B cell (primary cell): ENCODE results near the gene KCTD17. TPM values are rescaled to one million over a fixed set of nuclear protein-coding genes. Genes with fewer than 3 reads are reported as not detected.
A peak's percentile ranks its signal among the peaks of the same experiment; 100 is the strongest.

ENCODE experiments used
- ATAC-seq: fragments of 200-7000 bp; cut with Tn5 transposase; one replicate; pipeline ENCODE4 v1.10.0; 2021; ENCODE audit warnings: low read depth, mild to moderate bottlenecking, moderate number of reproducible peaks, moderate library complexity
- CTCF ChIA-PET: fragments of 350-600 bp; sonication (Branson Sonifier 250); formaldehyde crosslinking; loops from one replicate; lab custom pipeline; 2021; ENCODE audit warnings: antibody characterized with exemption, inconsistent platforms; lab: Charles Lee
- POLR2A ChIA-PET: fragments of 350-600 bp; sonication (Branson Sonifier 250); formaldehyde crosslinking; loops from one replicate; lab custom pipeline; 2021; ENCODE audit warnings: antibody characterized with exemption; lab: Charles Lee
- DNase-seq: peaks from one replicate; pipeline ENCODE4 v3.0.0; 2013
- H2AFZ ChIP-seq: 2 replicates; pipeline ENCODE4 v1.6.1; 2012; ENCODE audit warnings: mild to moderate bottlenecking, low read depth, low read length; ENCODE audit not compliant: insufficient read depth, poor library complexity, severe bottlenecking
- H3K27ac ChIP-seq, 2 donors: 1 replicate in 1 of 2; 2 replicates in 1 of 2; pipeline ENCODE4 v1.5.1; 2012 to 2013; ENCODE audit warnings: low read length in 2 of 2, mild to moderate bottlenecking in 2 of 2, moderate library complexity in 1 of 2
- H3K27me3 ChIP-seq, 4 experiments: fragments of 200-600 bp in 1 of 4; sonication (generic) in 1 of 4; replicated peaks in 1 of 4; 1 replicate in 2 of 4; 2 replicates in 2 of 4; pipeline versions ENCODE4 v1.6.1 to v1.7.0; 2013 to 2016; ENCODE audit warnings: low read length in 3 of 4, mild to moderate bottlenecking in 2 of 4, mixed read lengths in 1 of 4, moderate library complexity in 1 of 4; ENCODE audit not compliant: insufficient read depth in 4 of 4, control insufficient read depth in 3 of 4; ENCODE audit errors: control extremely low read depth in 1 of 4
- H3K36me3 ChIP-seq, 2 experiments: replicated peaks in 1 of 2; 1 replicate in 1 of 2; 2 replicates in 1 of 2; pipeline versions ENCODE4 v1.6.1 to v1.7.1; 2013; ENCODE audit warnings: low read length in 1 of 2; ENCODE audit not compliant: insufficient read depth in 2 of 2, control insufficient read depth in 1 of 2; ENCODE audit errors: control extremely low read depth in 1 of 2, extremely low read depth in 1 of 2
- H3K4me1 ChIP-seq, 2 donors: fragments of 200-600 bp in 1 of 2; sonication (generic) in 1 of 2; 1 replicate in 1 of 2; 2 replicates in 1 of 2; pipeline versions ENCODE4 v1.5.1 to v1.6.1; 2013 to 2017; ENCODE audit warnings: low read length in 2 of 2; ENCODE audit not compliant: control insufficient read depth in 2 of 2, insufficient read depth in 2 of 2
- H3K4me2 ChIP-seq: replicated peaks from 2 replicates; pipeline ENCODE3; 2012; ENCODE audit warnings: mild to moderate bottlenecking, low read depth, low read length; ENCODE audit not compliant: poor library complexity, severe bottlenecking
- H3K4me3 ChIP-seq, 5 experiments: fragments of 200-600 bp in 1 of 5; sonication (generic) in 1 of 5; 1 replicate in 3 of 5; 2 replicates in 2 of 5; pipeline versions ENCODE4 v1.5.1 to v1.7.0; 2011 to 2016; ENCODE audit warnings: low read length in 4 of 5, mild to moderate bottlenecking in 4 of 5, low read depth in 2 of 5, control low read depth in 1 of 5, moderate library complexity in 1 of 5; ENCODE audit not compliant: insufficient read depth in 1 of 5; ENCODE audit errors: control extremely low read depth in 1 of 5, extremely low read depth in 1 of 5
- H3K79me2 ChIP-seq: fragments of 200-600 bp; sonication (generic); one replicate; pipeline ENCODE4 v1.6.0; 2016; ENCODE audit warnings: low read length; ENCODE audit not compliant: control insufficient read depth, insufficient read depth
- H3K9ac ChIP-seq: fragments of 200-600 bp; sonication (generic); 2 replicates; pipeline ENCODE4 v1.6.1; 2017; ENCODE audit warnings: mild to moderate bottlenecking, low read length, moderate library complexity
- H3K9me3 ChIP-seq, 3 donors: one replicate each; pipeline versions ENCODE4 v1.6.1 to v1.7.1; 2013; ENCODE audit warnings: low read length in 2 of 3; ENCODE audit not compliant: control insufficient read depth in 2 of 3, insufficient read depth in 1 of 3; ENCODE audit errors: control extremely low read depth in 1 of 3
- H4K20me1 ChIP-seq: 2 replicates; pipeline ENCODE4 v1.6.0; 2012; ENCODE audit warnings: mild to moderate bottlenecking, low read length; ENCODE audit not compliant: insufficient read depth, control insufficient read depth, poor library complexity, severe bottlenecking
- H3K27ac Mint-ChIP-seq: one replicate; pipeline ENCODE4 v1.8.0; 2021; ENCODE audit warnings: mixed read lengths
- H3K27me3 Mint-ChIP-seq: one replicate; pipeline ENCODE4 v1.8.0; 2021; ENCODE audit warnings: mixed read lengths
- H3K4me1 Mint-ChIP-seq: one replicate; pipeline ENCODE4 v1.8.0; 2021; ENCODE audit warnings: mixed read lengths
- H3K4me3 Mint-ChIP-seq: one replicate; pipeline ENCODE4 v1.8.0; 2021; ENCODE audit warnings: mixed read lengths
- H3K9me3 Mint-ChIP-seq: one replicate; pipeline ENCODE4 v1.8.0; 2022; ENCODE audit warnings: mixed read lengths; ENCODE audit not compliant: insufficient read depth
- EZH2 ChIP-seq: IDR thresholded peaks from 2 replicates; pipeline ENCODE4 v1.6.1; 2012; ENCODE audit warnings: borderline replicate concordance, low read depth, mild to moderate bottlenecking, moderate library complexity, low read length; ENCODE audit not compliant: insufficient read depth, poor library complexity, severe bottlenecking
- WGBS: methylation state at CpG from one replicate; pipeline ENCODE4 v1.1.5; 2013; ENCODE audit warnings: missing lambda C conversion rate; ENCODE audit not compliant: insufficient coverage; 5-methylcytosine and 5-hydroxymethylcytosine counted together
- intact Hi-C: fragments of 100-400 bp; cut with micrococcal nuclease; formaldehyde crosslinking; loops from one replicate; pipeline ENCODE4 v1.10.0; 2022
- polyA plus RNA-seq: library from polyadenylated mRNA; depleted of rRNA; stranded (reverse); fragments of >200 nt; gene quantifications from 2 replicates; pipeline ENCODE4 v1.2.3, GENCODE V29; 2012
- total RNA-seq, 2 donors: library from RNA; stranded (reverse); fragments of 120-200 nt in 1 of 2; gene quantifications; 1 replicate in 1 of 2; 2 replicates in 1 of 2; pipeline versions ENCODE4 v1.2.3 to v1.2.4, GENCODE V29; 2013 to 2022
- TF ChIP-seq, protein P1 (sequence below): fragments of 200-600 bp; IDR thresholded peaks from one replicate; pipeline ENCODE4 v1.8.0; 2022; ENCODE audit warnings: antibody characterized with exemption, mild to moderate bottlenecking

The KCTD17 gene
- total and polyA plus RNA-seq, 2 donors (not counting 1 experiment from before 2014, with no cell fraction given) = 29.0 to 41.3 TPM

DNA sequence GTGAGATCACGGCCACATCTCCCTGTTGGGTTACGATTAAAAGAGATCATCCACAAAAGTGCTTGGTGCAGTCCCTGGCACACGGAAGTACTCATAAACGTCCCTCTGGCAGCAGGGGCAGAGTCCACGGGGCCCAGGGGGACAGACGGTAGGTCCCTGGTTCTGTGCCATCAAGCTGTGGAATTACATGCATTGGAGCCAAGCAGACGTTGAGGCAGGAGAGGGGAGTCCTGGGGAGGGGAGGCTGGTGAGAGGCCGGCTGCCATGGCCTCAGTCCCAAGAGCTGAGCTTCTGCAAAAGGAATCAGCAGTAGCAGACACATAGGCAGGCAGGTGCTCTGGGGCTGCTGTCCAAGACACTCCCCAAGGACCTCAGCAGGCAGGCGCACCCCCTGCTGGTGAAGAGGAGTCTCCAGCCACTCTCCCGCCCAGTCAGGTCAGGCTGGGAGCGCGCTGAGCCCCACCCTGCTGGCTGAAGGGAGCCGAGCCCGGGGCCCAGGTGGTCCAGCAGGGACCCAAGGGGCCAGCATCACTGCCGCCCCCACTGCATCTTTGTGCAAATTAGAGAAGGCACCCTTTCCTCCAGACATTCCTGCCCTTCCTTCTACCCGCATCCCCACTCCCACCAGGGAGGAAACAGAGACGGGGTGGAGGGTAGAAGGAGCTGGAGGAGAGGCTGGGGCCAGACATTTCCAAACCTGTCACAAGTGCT, 7.6 kb upstream of the KCTD17 start:
- H3K79me2 ChIP-seq = no peaks in the 10 kb centered on the region
- no peaks in the 10 kb centered on the region for H3K36me3 ChIP-seq
- Mint-ChIP-seq H3K27me3 (peaks cover 16% of the 10 kb centered on the region), H3K9me3 (no peaks in the 10 kb centered on the region), H3K4me3 (no peak overlapping the region), H3K27ac (peak overlapping the region; percentile 67), H3K4me1 (peaks cover 15% of the 10 kb centered on the region)
- WGBS = 41% methylated on average over 16 of the region's 17 CpGs
- H2AFZ ChIP-seq = no peak overlapping the region
- H3K27me3 ChIP-seq = no peaks in the 10 kb centered on the region
- no peak overlapping the region for H3K27ac ChIP-seq
- H3K9me3 ChIP-seq = no peaks in the 10 kb centered on the region
- intact Hi-C loops = loop anchor here (1.0 to 10.0 kb wide), 3 partner anchors 189 to 497 kb away; no protein-coding TSS in a partner anchor
- ATAC-seq (peak; percentile 95), DNase-seq (peak; percentile 70)
- H3K9ac ChIP-seq = no peak overlapping the region
- ChIA-PET POLR2A (interaction anchor here (0.6 kb wide), 1 partner anchor 512 kb away, joined by 9 read pairs; no protein-coding TSS in a partner anchor), CTCF (interaction anchor here (0.5 to 2.2 kb wide), 16 partner anchors 9 to 523 kb away, joined by 3 to 10 read pairs (median 4); partner anchors contain the start of genes IFT27, IL2RB, MPST and TST)
- H3K4me3 ChIP-seq = no peak overlapping the region
- no peaks in the 10 kb centered on the region for H4K20me1 ChIP-seq
- peaks cover 9 to 14% of the 10 kb centered on the region in 2 donors for H3K4me1 ChIP-seq
- H3K4me2 ChIP-seq = no peak overlapping the region
- no peak for TF ChIP-seq EZH2
- TF ChIP-seq, protein P1, sequence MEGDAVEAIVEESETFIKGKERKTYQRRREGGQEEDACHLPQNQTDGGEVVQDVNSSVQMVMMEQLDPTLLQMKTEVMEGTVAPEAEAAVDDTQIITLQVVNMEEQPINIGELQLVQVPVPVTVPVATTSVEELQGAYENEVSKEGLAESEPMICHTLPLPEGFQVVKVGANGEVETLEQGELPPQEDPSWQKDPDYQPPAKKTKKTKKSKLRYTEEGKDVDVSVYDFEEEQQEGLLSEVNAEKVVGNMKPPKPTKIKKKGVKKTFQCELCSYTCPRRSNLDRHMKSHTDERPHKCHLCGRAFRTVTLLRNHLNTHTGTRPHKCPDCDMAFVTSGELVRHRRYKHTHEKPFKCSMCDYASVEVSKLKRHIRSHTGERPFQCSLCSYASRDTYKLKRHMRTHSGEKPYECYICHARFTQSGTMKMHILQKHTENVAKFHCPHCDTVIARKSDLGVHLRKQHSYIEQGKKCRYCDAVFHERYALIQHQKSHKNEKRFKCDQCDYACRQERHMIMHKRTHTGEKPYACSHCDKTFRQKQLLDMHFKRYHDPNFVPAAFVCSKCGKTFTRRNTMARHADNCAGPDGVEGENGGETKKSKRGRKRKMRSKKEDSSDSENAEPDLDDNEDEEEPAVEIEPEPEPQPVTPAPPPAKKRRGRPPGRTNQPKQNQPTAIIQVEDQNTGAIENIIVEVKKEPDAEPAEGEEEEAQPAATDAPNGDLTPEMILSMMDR = peak; percentile 67
